IPS-15b (cell line): ENCODE measurements around the gene LYRM4.

Source experiments
- H3K27me3 ChIP-seq: one replicate; pipeline ENCODE4 v1.6.1; 2013; ENCODE audit warnings: low read length; ENCODE audit not compliant: control insufficient read depth, insufficient read depth
- H3K36me3 ChIP-seq: one replicate; pipeline ENCODE4 v1.6.1; 2013; ENCODE audit warnings: low read length; ENCODE audit not compliant: control insufficient read depth, insufficient read depth
- H3K4me1 ChIP-seq: one replicate; pipeline ENCODE4 v1.6.1; 2013; ENCODE audit warnings: mild to moderate bottlenecking, low read length; ENCODE audit not compliant: control insufficient read depth, insufficient read depth
- H3K4me3 ChIP-seq: one replicate; pipeline ENCODE4 v1.5.1; 2013; ENCODE audit warnings: low read depth, low read length
- H3K9ac ChIP-seq: one replicate; pipeline ENCODE4 v1.6.1; 2013; ENCODE audit warnings: low read depth, mild to moderate bottlenecking, low read length
- H3K9me3 ChIP-seq: one replicate; pipeline ENCODE4 v1.6.1; 2013; ENCODE audit warnings: mild to moderate bottlenecking, low read length; ENCODE audit not compliant: control insufficient read depth, insufficient read depth

LYRM4 gene

DNA sequence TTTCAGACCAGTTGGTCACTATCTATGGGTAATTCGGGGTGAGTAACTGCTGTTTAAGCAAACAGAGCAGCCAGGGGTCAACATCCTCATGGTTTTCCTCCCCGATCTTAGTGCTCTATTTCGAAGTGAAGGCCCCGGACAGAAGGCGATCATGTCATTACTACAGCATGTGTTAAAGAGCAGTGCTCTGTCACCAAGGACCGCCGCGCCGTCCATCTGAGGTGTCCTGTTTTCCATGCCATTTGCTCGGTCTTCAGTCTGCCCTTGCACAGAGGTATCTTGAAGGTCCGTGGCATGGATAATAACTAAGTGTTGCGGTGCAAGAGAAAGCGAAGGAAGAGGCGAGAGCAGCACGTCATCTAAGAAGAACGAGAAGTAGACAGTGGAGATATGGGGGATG lies 150.5 kb downstream of the LYRM4 start:
- no peaks in the 10 kb centered on the region for H3K9me3 ChIP-seq
- no peak overlapping the region for H3K4me3 ChIP-seq
- H3K9ac ChIP-seq: no peak overlapping the region
- peaks cover 2% of the 10 kb centered on the region for H3K4me1 ChIP-seq
- H3K27me3 ChIP-seq: no peaks in the 10 kb centered on the region
- peaks cover 5% of the 10 kb centered on the region for H3K36me3 ChIP-seq

DNA sequence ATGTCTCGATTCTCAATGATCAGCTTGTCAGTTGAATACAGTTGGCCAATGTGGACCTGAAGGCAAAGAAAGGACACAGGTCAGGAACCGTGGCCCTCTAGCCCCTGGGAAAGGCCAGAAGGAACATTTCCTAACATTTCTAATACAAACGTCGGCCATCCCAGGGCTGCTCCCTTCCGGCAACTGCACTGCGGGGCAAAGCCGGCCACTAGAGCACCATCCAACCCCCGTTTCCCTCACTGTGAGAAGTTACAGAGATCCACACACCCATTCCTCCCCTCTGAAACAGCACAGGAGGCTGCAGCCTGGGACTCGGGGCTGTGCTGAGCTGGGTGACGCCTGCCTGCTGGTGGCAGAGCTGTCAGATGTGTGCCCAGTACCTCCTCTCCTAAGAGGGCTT lies 151.3 kb downstream of the LYRM4 start:
- no peak overlapping the region for H3K9ac ChIP-seq
- no peaks in the 10 kb centered on the region for H3K9me3 ChIP-seq
- H3K36me3 ChIP-seq: peaks cover 5% of the 10 kb centered on the region

DNA sequence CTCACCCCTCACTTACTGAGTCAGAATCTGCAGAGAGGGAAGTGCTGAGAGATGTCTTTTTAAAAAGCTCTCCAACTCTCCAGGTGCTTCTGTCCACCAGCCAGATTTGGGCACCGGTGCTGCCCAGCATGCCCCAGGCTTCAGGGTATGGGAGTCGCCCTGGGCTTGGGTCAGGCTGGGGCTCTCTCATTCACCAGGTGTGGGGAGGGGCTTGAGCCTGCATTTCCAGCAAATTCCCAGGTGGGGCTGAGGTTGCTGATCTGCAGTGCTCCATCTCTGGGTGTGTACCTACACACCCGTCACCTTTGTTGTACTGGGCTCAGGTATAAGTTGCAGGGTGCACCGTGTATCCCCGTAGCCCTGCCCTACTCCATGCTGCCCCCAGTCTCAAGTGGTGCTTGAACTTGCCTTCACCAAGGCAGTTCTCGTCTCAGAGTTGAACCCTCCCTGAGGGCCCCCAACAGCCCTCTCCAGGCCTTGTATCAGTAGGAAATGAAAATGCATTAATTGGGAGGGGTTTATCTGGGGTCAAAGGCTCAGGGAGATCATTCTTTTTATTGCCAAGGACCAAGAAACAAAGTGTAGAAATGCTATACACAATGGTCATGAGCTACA lies 152.1 kb downstream of the LYRM4 start:
- Histone ChIP-seq H3K9me3 (no peaks in the 10 kb centered on the region), H3K4me3 (no peak overlapping the region), H3K36me3 (peaks cover 5% of the 10 kb centered on the region), H3K27me3 (no peaks in the 10 kb centered on the region), H3K9ac (no peak overlapping the region), H3K4me1 (peaks cover 2% of the 10 kb centered on the region)

More for the DNA sequence above, 151.3 kb downstream of the LYRM4 start:
- Histone ChIP-seq H3K4me3 (no peak overlapping the region), H3K27me3 (no peaks in the 10 kb centered on the region), H3K4me1 (peaks cover 2% of the 10 kb centered on the region)

DNA sequence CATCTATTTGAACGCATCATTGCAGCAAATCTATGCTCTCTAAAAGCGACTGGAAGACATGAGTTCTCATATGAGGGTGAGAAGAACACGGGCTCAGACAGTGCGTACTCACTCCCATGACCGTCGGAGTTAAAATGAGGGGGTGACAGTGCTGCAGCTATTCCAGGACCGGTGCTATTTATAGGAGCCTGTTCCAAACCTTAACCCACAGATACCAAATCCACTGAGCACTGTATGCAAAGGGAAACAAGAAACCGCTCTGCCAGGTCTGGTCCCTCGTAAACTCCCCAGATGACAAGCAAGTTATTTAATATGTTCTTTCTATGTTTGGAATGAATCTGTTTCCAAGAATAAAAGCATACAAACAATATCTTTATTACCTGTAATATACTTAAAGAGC lies 152.7 kb downstream of the LYRM4 start:
- no peak overlapping the region for H3K9ac ChIP-seq
- H3K4me1 ChIP-seq: peaks cover 2% of the 10 kb centered on the region
- no peak overlapping the region for H3K4me3 ChIP-seq
- peaks cover 5% of the 10 kb centered on the region for H3K36me3 ChIP-seq
- no peaks in the 10 kb centered on the region for H3K27me3 ChIP-seq
- no peaks in the 10 kb centered on the region for H3K9me3 ChIP-seq

DNA sequence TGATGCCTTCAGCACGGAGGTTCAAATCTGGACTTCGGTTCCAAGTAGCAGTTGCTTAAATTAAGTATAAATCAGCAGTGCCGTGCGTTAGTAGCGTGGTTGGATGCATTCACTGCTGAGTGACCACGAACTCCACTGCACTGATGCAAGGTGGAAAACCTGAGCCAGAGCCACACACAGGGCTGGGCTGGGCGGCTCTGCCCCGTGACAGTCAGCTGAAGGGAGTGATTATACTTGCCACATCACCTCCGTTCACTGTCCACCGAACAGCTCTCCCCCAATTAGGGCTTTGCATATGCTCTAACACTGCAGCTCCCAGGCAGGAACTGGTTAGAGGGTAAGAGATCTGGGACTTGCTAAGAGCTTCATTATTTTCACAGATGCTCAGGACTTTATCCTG lies 153.4 kb downstream of the LYRM4 start:
- H3K4me3 ChIP-seq: no peak overlapping the region
- H3K27me3 ChIP-seq: no peaks in the 10 kb centered on the region
- H3K9ac ChIP-seq: no peak overlapping the region
- no peaks in the 10 kb centered on the region for H3K9me3 ChIP-seq
- peaks cover 2% of the 10 kb centered on the region for H3K4me1 ChIP-seq
- peaks cover 7% of the 10 kb centered on the region for H3K36me3 ChIP-seq

DNA sequence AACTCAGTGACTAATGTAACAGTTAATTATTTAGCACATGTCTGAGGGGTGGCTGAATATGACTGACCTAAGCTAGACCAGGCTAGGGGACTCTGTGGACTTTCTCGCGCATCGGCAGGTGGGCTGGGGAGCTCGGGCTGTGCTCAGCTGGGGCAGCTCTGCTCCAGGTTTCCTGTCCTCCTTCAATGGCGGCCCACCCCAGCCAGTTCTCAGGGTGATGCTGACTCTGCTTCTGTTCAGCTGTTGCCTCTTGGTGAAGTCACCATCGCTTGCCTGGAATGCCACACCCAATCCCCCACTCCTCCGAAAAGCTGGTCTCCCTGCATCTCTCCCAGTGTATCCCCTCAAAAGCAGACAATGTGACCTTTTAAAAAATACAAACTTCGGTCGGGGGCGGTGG lies 155.6 kb downstream of the LYRM4 start:
- Histone ChIP-seq H3K9me3 (no peaks in the 10 kb centered on the region), H3K4me1 (peaks cover 2% of the 10 kb centered on the region), H3K4me3 (no peak overlapping the region), H3K36me3 (peaks cover 7% of the 10 kb centered on the region), H3K27me3 (no peaks in the 10 kb centered on the region), H3K9ac (no peak overlapping the region)

DNA sequence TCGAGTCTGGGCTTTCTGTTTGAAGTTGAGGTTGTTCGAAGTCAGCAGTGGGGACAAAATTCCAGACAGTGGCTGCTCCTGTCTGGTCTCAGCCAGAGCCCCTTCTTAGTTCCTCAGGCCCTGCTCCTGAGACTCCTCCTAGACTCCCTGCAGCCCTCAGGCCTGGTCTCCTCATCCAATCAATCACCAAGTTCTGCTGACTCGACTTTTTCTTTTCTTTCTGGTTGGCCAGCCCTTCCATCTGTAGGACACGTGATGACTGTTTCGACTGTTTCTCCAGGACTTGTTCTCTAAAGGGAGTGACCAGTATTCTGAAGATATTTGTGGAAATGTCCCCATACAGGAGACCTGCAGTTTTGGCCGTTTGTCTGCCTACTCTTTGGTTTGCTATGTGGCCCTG lies 156.1 kb downstream of the LYRM4 start:
- no peaks in the 10 kb centered on the region for H3K9me3 ChIP-seq
- H3K27me3 ChIP-seq: no peaks in the 10 kb centered on the region
- H3K9ac ChIP-seq: no peak overlapping the region
- no peak overlapping the region for H3K4me3 ChIP-seq
- peaks cover 7% of the 10 kb centered on the region for H3K36me3 ChIP-seq
- peaks cover 2% of the 10 kb centered on the region for H3K4me1 ChIP-seq

DNA sequence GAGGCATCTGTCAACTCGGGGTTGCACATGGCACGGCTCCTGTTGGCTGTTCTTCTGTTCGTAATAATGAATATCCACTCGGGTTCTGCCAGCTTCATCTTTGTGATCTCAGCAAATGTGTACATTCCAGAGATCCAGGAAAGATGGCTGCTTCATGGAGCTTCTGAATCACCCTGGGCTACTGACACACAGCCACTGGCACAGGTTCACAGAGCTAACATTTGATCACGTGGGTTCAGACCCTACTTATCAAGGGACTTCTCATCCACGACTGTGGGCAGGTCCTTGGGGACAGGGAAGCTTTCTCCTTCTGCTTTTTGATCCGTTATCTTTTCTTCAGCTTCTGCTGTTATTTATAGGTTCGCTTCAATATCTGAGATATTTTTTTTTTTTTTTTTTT lies 157.5 kb downstream of the LYRM4 start:
- H3K36me3 ChIP-seq: peaks cover 2% of the 10 kb centered on the region
- H3K9ac ChIP-seq: no peak overlapping the region
- no peak overlapping the region for H3K4me3 ChIP-seq
- H3K4me1 ChIP-seq: peaks cover 2% of the 10 kb centered on the region
- H3K9me3 ChIP-seq: no peaks in the 10 kb centered on the region
- no peaks in the 10 kb centered on the region for H3K27me3 ChIP-seq

DNA sequence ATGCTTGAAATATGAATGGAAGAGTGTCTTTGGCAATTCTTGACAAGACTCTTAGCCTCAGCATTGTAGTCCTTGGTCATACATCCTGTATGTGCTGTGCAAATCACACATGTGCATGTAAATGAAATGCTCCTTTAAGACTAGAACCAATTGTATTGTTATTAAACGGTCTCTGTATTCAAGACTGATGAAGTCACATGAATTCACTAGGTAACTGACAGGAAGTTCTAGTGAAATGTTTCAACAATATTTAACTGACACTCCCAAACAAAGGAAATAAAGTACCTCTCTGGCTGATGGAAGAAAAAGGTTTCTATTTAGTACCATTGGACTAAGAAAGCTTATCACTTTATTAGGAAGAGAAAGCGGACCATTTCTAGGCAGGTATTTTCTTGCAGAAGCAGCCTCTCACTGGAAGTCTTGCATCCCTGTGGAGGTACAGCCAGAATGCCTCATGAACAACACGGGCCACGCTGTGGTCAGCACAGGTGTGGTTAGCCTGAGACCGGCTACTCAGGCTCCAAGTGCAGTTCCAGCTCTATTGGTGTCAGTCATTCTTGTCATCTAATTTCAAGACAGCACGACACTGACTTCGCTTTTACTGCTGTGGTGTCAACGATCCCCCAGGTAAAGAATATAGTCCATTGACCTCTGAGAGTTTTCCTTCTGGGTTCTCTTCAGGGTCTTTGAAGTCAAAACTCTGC lies 158.3 kb downstream of the LYRM4 start:
- no peak overlapping the region for H3K9ac ChIP-seq
- no peaks in the 10 kb centered on the region for H3K27me3 ChIP-seq
- H3K4me1 ChIP-seq: peaks cover 2% of the 10 kb centered on the region
- no peaks in the 10 kb centered on the region for H3K9me3 ChIP-seq
- peaks cover 2% of the 10 kb centered on the region for H3K36me3 ChIP-seq
- H3K4me3 ChIP-seq: no peak overlapping the region

DNA sequence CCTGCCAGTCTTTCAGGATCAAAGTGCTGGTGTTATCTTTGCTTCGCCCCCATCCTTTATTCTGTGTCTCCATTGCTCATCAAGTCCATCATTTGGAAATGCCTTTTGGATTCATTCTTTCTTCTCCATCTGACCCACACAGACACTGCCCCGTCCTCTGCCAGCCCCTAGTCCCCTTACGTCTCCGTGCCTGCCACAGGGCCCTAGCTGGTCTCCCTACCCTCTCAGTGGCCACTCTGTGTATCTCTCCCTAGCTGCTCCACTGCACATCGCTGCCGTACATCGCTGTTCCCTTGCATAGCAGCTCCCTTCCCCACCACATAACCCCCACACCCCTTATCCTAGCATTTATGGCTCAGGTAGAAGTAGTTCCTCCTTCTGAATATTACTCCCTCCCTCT lies 159.9 kb downstream of the LYRM4 start:
- Histone ChIP-seq H3K36me3 (peaks cover 2% of the 10 kb centered on the region), H3K9me3 (no peaks in the 10 kb centered on the region), H3K4me1 (peaks cover 2% of the 10 kb centered on the region), H3K4me3 (no peak overlapping the region), H3K27me3 (no peaks in the 10 kb centered on the region), H3K9ac (no peak overlapping the region)

DNA sequence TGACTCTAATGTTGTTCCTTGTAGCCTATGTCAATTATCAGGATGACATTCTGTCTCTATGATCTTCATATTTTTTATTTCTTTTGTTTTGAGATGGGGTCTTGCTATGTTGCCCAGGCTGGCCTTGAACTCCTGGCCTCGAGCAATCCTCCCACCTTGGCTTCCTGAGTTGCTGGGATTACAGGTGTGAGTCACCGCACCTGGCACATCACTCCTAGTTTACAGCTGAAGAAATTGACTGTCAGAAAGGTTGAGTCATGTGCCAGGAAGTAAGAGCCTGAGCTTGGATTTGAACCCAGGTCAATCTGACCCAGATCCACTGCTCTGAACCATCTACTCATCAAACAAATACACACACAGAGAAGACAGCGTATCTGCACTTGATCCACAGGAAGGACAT lies 161.2 kb downstream of the LYRM4 start:
- Histone ChIP-seq H3K4me1 (no peaks in the 10 kb centered on the region), H3K4me3 (no peak overlapping the region), H3K27me3 (no peaks in the 10 kb centered on the region), H3K9ac (no peak overlapping the region), H3K9me3 (no peaks in the 10 kb centered on the region), H3K36me3 (peaks cover 2% of the 10 kb centered on the region)

DNA sequence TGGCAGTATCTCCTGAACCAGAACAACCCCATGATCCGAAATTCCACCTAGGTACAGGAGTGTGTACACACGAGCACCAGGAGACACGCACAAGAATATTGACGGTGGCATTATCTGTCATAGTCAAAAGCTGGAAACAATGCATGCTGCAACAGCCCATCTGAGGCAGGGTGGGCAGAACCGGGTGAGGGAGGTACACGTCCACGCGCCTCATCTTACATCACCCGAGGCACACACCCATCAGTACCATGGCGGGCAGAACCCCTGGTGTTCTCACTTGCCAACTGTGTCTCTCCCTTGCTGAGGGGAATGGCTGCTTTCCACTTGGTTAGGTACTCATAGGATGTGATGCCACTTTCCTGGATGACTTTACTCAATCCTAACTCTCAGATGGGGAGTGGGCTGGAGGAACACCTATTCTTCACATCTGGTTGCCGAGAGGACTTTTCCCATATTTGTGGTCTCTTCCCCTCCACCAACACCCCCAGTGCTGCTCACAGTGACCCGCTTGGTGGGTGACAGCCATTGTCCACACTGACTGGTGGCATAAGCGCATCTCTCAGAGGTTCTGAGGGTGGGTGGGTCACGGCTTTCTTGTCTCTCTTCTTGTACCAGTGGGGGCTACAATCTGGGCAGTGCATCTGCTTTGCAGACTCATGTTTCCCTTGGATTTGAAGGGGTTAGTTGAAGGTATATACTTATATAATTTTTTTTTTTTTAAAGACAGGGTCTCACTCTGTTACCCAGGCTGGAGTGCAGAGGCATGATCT lies 162.1 kb downstream of the LYRM4 start:
- Histone ChIP-seq H3K9ac (no peak overlapping the region), H3K9me3 (no peaks in the 10 kb centered on the region), H3K4me1 (no peaks in the 10 kb centered on the region), H3K27me3 (no peaks in the 10 kb centered on the region), H3K36me3 (peaks cover 2% of the 10 kb centered on the region), H3K4me3 (no peak overlapping the region)
